Gastrocnemius medialis (tissue), 4 donors: Measurements from ENCODE around the gene GRIP2. TPM values are rescaled to one million over a fixed set of nuclear protein-coding genes. Genes with fewer than 3 reads are reported as not detected.

Experiments used
- ATAC-seq, 2 donors: fragments of 150-250 bp; one replicate each; pipeline ENCODE4 v1.9.1; 2016
- DNase-seq, 2 donors: peaks; one replicate each; pipeline ENCODE4 v3.0.0-alpha.2; 2019
- H3K27ac ChIP-seq, 4 donors: fragments of 200-600 bp; sonication (generic); 1 replicate in 1 of 4; 2 replicates in 3 of 4; pipeline ENCODE4 v1.5.1; 2016 to 2018; ENCODE audit warnings: mild to moderate bottlenecking in 2 of 4, moderate library complexity in 1 of 4
- H3K27me3 ChIP-seq, 3 donors: fragments of 200-600 bp; sonication (generic) in 2 of 3; 1 replicate in 1 of 3; 2 replicates in 2 of 3; pipeline versions ENCODE4 v1.5.1 to v1.6.0; 2016 to 2019; ENCODE audit warnings: mild to moderate bottlenecking in 1 of 3, moderate library complexity in 1 of 3
- H3K36me3 ChIP-seq, 2 donors: fragments of 200-600 bp; sonication (generic) in 1 of 2; one replicate each; pipeline ENCODE4 v1.5.1; 2017 to 2018
- H3K4me1 ChIP-seq, 2 donors: fragments of 200-600 bp; sonication (generic) in 1 of 2; one replicate each; pipeline ENCODE4 v1.5.1; 2016 to 2017; ENCODE audit warnings: mild to moderate bottlenecking in 2 of 2
- H3K4me3 ChIP-seq, 4 donors: fragments of 200-600 bp; sonication (generic) in 3 of 4; 1 replicate in 1 of 4; 2 replicates in 3 of 4; pipeline ENCODE4 v1.5.1; 2016 to 2019; ENCODE audit warnings: mild to moderate bottlenecking in 2 of 4
- H3K9me3 ChIP-seq, 3 donors: fragments of 200-600 bp; sonication (generic) in 2 of 3; 1 replicate in 1 of 3; 2 replicates in 2 of 3; pipeline ENCODE4 v1.5.1; 2016 to 2019
- POLR2A ChIP-seq, 2 donors: fragments of 450-650 bp; IDR thresholded peaks; one replicate each; pipeline ENCODE4 v1.6.1; 2017; ENCODE audit warnings: antibody characterized with exemption in 2 of 2, mild to moderate bottlenecking in 2 of 2, moderate library complexity in 2 of 2
- in situ Hi-C, 4 donors: fragments of 200-750 bp; cut with MboI; loops; one replicate each; pipeline versions ENCODE4 v1.15.0 to v1.8.0; 2017; ENCODE audit warnings: low sequenced_read_pairs in 4 of 4
- intact Hi-C: fragments of 100-400 bp; cut with DNase I; formaldehyde crosslinking; loops from one replicate; pipeline ENCODE4 v1.15.1; 2023; ENCODE audit warnings: low total_unique reads
- total RNA-seq, 4 donors: library from RNA; depleted of rRNA; stranded (reverse); fragments of >200 nt; gene quantifications; one replicate each; pipeline versions ENCODE4 v1.1.0 to v1.2.3, GENCODE V29; 2016
- TF ChIP-seq, protein P1 (sequence below), 5 experiments: fragments of 450-650 bp in 3 of 5; fragments of 200-600 bp in 2 of 5; sonication (generic) in 2 of 5; IDR thresholded peaks in 4 of 5; conservative IDR thresholded peaks in 1 of 5; 1 replicate in 4 of 5; 2 replicates in 1 of 5; pipeline ENCODE4 v1.5.1; 2016 to 2019; ENCODE audit warnings: antibody characterized with exemption in 5 of 5, mild to moderate bottlenecking in 3 of 5, moderate library complexity in 3 of 5

The GRIP2 gene
- total RNA-seq, 4 donors from 2014 or later: 2.8 to 12.6 (median 4.6) TPM

DNA sequence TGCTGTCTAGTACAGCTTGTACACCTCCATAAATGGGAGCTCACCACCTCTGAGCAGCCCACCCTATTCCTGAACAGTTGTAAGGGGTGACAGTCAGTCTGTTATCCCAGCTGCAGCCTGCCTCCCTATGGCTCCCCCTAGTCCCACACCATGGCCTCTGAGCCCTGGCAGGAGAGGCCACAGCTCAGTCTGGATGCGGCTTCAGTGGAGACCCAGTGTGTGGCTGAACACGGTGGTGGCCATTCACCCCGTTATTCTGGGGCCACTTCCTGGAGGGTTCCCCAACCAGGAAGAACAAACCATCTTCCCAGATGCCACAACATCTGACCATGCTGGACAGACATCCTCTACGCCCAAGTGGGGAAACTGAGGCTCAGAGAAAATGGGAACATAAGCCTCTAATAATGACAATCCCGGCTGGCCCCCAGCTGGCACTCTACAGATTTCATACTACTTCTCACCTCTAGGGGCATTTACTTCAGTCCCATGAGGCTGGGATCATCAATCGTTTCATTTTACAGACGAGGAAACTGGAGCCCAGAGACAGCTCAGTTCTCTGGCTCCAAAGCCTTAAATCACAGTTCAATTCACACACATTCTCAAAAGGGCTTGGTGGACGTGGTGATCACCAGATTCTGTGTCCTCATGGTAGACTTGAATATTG lies 9.2 kb upstream of the GRIP2 start:
- no peak for TF ChIP-seq POLR2A (IDR thresholded peaks at IDR 0.05)
- TF ChIP-seq, protein P1, sequence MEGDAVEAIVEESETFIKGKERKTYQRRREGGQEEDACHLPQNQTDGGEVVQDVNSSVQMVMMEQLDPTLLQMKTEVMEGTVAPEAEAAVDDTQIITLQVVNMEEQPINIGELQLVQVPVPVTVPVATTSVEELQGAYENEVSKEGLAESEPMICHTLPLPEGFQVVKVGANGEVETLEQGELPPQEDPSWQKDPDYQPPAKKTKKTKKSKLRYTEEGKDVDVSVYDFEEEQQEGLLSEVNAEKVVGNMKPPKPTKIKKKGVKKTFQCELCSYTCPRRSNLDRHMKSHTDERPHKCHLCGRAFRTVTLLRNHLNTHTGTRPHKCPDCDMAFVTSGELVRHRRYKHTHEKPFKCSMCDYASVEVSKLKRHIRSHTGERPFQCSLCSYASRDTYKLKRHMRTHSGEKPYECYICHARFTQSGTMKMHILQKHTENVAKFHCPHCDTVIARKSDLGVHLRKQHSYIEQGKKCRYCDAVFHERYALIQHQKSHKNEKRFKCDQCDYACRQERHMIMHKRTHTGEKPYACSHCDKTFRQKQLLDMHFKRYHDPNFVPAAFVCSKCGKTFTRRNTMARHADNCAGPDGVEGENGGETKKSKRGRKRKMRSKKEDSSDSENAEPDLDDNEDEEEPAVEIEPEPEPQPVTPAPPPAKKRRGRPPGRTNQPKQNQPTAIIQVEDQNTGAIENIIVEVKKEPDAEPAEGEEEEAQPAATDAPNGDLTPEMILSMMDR (IDR thresholded peaks at IDR 0.05 in 4 of 5, conservative IDR thresholded peaks at IDR 0.05 in 1 of 5): peak in 3 of 5 experiments; percentile 9 to 25 (median 13)

DNA sequence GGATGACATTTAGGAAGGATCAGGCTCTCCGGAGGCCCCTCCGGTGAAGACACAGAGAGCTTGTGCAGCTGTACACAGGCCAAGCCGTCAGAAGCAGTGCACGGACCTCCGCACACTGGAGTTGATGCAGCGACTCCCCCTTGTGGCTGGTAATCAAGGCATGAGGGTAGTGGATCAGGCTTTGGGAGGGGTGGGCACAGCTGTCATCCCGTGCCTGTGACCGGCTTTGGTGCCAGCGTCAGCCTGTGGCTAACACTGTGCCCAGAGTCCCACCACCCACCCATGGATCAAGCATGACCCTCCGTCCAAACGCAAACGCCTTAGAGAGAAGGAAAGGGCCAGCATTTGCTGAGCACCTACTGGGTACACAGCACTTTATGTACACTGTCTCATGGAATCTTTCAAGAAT lies 8.2 kb upstream of the GRIP2 start:
- Histone ChIP-seq H3K27ac (peak overlapping the region; percentile 15 to 57 (median 24)), H3K27me3 (no peaks in the 10 kb centered on the region), H3K4me3 (no peak overlapping the region), H3K9me3 (no peaks in the 10 kb centered on the region), H3K36me3 (no peaks in the 10 kb centered on the region), H3K4me1 (peaks cover 11% of the 10 kb centered on the region in 2 donors)
- DNase-seq (peak; percentile 49 to 76), ATAC-seq (peak; percentile 86 to 94)
- TF ChIP-seq, protein P1 (IDR thresholded peaks at IDR 0.05 in 4 of 5, conservative IDR thresholded peaks at IDR 0.05 in 1 of 5): peak; percentile 74 to 92 (median 90)
- TF ChIP-seq POLR2A (IDR thresholded peaks at IDR 0.05): no peak
- in situ Hi-C loops: loop anchor here in 3 of 4 donors (5.0 kb wide), 2 partner anchors 36 to 46 kb away; no protein-coding TSS in a partner anchor
- intact Hi-C loops: loop anchor here (1.0 to 5.0 kb wide), 2 partner anchors 39 to 346 kb away; no protein-coding TSS in a partner anchor

More for the DNA sequence above, 9.2 kb upstream of the GRIP2 start:
- in situ Hi-C loops: loop anchor here in 3 of 4 donors (5.0 kb wide), 2 partner anchors 37 to 47 kb away; no protein-coding TSS in a partner anchor
- Histone ChIP-seq H3K27me3 (no peaks in the 10 kb centered on the region), H3K27ac (no peak overlapping the region), H3K36me3 (no peaks in the 10 kb centered on the region), H3K4me3 (no peak overlapping the region), H3K4me1 (peaks cover 6% of the 10 kb centered on the region in 2 donors), H3K9me3 (no peaks in the 10 kb centered on the region)
- intact Hi-C loops: loop anchor here (5.0 kb wide), 1 partner anchor 347 kb away; no protein-coding TSS in a partner anchor
- DNase-seq (no peak), ATAC-seq (no peak)

DNA sequence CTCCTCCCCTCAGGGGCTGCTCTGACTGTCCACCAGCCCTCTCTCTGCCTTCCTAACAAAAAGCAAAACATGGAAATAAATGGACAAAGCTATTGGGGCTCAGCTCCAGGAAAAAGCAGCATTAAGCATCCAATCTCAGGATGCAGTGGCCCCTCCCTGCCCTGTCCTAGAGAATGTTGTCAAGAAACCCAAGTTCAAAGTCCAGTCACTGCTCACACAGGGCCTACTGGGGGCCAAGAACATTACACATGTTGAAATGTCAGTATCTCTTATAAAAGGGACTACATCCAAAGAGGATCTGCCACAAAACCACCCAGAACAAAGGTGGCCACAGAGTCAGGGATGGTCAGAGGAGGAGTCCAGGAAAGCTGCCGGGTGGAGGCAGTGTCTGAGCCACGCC lies 7.6 kb upstream of the GRIP2 start:
- TF ChIP-seq POLR2A (IDR thresholded peaks at IDR 0.05): no peak
- TF ChIP-seq, protein P1 (IDR thresholded peaks at IDR 0.05 in 4 of 5, conservative IDR thresholded peaks at IDR 0.05 in 1 of 5): no peak
- in situ Hi-C loops: loop anchor here in 3 of 4 donors (5.0 kb wide), 2 partner anchors 35 to 45 kb away; no protein-coding TSS in a partner anchor
- DNase-seq: no peak
- ATAC-seq: peak in 1 of 2 donors; percentile 5
- no peaks in the 10 kb centered on the region for H3K9me3 ChIP-seq
- no peaks in the 10 kb centered on the region for H3K36me3 ChIP-seq
- intact Hi-C loops: loop anchor here (1.0 to 5.0 kb wide), 2 partner anchors 38 to 345 kb away; no protein-coding TSS in a partner anchor
- H3K4me1 ChIP-seq: peaks cover 16 to 17% of the 10 kb centered on the region in 2 donors
- no peaks in the 10 kb centered on the region for H3K27me3 ChIP-seq
- peak overlapping the region; percentile 15 to 57 (median 24) for H3K27ac ChIP-seq
- H3K4me3 ChIP-seq: no peak overlapping the region

DNA sequence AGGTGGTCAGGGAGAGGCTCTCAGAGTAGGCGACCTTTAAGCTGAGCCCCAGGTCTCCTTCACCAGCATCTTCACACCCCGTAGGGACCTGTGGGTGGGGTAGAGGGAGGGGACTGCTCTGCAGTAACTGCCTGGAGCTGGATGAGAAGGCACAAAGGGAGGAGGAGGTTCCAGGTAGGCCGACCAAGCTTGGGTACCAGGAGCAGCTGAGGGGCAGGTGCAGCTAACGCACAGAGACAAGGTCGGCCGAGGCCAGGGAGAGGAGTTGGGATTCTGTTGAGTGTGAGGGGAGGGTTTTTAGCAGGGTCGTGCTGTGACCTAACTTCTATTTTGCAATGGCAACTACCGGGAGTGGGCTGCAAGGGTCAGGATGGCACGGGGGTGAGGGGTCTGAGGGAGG lies 5.9 kb upstream of the GRIP2 start:
- TF ChIP-seq POLR2A (IDR thresholded peaks at IDR 0.05): no peak
- TF ChIP-seq, protein P1 (IDR thresholded peaks at IDR 0.05 in 4 of 5, conservative IDR thresholded peaks at IDR 0.05 in 1 of 5): no peak
- Histone ChIP-seq H3K36me3 (no peaks in the 10 kb centered on the region), H3K4me3 (no peak overlapping the region), H3K27me3 (no peaks in the 10 kb centered on the region), H3K4me1 (peaks cover 24 to 27% of the 10 kb centered on the region in 2 donors), H3K27ac (no peak overlapping the region), H3K9me3 (no peaks in the 10 kb centered on the region)
- intact Hi-C loops: loop anchor here (5.0 kb wide), 1 partner anchor 344 kb away; no protein-coding TSS in a partner anchor
- in situ Hi-C loops: loop anchor here in 3 of 4 donors (5.0 kb wide), 2 partner anchors 34 to 44 kb away; no protein-coding TSS in a partner anchor
- DNase-seq (no peak), ATAC-seq (no peak)
